Renal cortical epithelial cell (primary cell): ENCODE data around the gene LCNL1. TPM values are rescaled to one million over a fixed set of nuclear protein-coding genes. Genes with fewer than 3 reads are reported as not detected.

Source experiments
- DNase-seq: peaks from one replicate; pipeline ENCODE4 v3.0.0-alpha.2; 2011; ENCODE audit warnings: low read depth
- total RNA-seq: library from RNA; depleted of rRNA; stranded (reverse); fragments of >200 nt; gene quantifications from 2 replicates; pipeline ENCODE4 v1.2.3, GENCODE V29; 2014

LCNL1 gene
- total RNA-seq, 1 donor from 2014 or later: not detected

DNA sequence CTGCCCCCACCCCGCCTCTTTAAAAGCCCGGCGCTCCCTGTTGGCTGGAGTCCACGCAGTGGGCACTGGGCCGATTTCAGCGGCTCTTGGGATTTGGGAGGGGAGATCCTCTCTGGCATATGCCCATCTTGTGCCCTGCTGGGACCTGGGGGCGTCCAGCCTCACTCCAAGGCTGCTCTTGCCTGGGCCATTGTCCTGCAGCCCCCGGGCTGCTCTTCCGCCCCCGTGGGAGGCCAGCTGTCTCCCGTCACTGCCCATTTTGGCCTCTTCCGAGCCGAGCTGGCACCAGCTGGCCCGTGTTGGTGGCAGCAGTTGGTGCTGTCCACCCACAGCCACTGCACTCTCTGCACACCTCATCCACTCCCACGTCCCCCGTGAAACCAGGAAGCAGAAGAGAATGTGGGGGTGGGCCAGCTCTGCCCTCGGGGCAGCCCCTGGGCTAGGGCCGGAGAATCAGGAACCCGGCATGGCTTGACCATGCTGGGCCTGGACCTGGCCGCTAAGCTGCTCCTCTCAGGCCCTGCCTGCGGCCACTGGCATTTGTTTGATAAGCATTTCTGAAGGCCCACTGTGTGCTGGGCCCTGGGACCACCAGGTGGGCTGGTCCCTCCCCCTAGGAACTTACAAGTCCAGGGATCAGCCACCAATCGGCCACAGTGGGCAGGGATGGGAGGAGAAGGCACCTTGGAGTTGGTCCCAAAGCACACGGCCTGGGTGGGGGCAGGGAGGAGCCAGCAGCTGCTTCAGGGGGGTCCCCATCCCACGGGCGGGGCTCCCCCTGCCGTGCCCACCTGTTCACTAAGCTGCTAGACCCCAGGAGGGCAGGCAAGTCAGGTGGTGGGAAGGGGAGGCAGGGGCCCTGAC is 35.5 kb upstream of the LCNL1 start:
- DNase-seq: no peak

DNA sequence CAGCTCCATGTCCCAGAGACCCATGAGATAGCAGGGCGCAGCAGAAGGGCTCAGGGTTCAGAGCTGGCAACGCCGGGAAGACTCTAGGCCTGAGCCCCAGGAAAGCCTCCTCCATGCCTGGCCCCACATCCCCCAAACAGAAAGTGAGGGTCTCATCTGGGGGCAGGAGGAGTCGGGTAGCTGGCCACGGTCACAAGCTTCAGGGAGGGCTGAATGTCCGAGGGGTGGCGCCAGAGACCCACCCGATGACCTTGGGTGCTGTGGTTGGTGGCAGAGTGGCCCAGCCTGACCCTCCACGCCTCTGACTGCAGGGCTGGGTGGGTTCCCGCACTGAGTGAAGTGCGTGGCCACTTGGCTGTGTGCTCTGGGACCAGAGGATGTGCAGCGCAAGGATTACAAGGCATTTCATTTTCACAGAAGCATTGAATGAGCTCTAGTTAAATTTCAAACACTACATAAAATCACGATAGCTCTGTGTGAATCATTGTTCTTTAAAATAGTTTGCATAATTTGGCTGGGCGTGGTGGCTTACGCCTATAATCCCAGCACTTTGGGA is 34.8 kb upstream of the LCNL1 start:
- peak; percentile 51 for DNase-seq

DNA sequence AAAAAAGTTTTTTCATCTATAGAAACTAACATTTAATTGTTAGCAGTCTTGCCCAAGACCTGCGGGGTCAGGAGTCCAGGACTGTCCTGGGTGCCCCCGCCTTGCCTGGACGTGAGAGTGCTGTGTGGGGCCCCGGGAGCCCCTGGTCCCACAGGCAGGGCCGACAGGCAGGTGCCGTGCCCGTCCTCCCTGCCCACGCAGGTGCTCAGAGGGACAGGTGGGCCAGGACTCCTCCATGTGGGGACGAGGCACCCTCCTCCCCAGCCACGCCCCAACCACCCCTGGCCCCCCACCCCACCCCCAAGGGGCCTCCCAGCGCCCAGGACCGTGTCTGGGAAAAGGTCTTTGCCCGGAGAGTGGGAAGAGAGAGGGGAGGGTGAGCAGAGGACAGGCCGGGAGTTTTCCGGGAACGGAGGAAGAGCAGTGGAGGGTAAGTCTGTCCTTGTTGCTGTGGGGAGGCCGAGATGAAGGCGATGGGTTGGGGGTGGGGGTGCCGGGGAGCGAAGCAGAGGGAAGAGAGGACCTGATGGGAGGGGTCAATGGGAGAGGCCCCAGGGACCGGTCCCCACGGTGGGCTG is 33.5 kb upstream of the LCNL1 start:
- DNase-seq: peak; percentile 10

DNA sequence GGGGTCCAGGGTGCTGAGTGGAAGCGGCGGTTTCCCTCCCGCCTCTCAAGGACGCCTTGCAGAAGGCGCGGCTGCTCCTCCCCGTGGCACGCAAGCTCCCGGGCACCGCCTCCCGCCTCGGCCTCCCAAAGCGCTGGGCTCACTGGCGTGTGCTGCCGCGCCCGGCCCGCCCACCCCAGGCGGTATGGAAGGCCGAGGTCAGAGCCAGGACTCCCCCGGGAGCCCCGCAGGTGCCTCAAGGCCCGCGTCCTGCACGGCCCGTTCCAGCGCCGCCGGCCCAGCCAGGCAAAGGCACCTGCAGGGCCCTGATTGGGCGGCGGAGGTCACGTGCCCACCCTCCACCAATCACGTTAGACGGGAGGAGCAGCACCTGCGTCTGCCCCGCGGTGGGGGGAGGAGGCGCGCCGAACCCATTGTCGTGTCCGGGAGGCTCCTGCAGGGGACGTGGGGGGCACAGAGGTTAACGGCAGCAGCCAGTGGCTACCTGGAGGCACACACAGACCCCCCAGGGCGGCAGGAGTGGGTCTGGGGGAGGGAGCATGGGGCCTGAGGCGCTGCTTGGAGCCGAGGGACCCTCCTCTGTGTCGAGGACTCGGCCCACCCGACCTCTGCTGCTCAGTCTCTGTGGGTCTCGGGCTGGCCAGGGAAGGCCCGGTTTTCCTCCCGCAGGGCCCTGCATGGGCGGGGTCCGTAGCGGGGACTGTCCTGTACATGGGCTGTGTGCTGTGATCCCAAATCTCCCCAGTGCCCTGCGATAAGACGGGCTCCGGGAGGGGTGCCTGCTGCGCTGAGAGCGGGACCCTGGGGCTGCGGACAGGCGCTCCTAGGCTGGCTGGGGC is 32.8 kb upstream of the LCNL1 start:
- DNase-seq: peak; percentile 81

DNA sequence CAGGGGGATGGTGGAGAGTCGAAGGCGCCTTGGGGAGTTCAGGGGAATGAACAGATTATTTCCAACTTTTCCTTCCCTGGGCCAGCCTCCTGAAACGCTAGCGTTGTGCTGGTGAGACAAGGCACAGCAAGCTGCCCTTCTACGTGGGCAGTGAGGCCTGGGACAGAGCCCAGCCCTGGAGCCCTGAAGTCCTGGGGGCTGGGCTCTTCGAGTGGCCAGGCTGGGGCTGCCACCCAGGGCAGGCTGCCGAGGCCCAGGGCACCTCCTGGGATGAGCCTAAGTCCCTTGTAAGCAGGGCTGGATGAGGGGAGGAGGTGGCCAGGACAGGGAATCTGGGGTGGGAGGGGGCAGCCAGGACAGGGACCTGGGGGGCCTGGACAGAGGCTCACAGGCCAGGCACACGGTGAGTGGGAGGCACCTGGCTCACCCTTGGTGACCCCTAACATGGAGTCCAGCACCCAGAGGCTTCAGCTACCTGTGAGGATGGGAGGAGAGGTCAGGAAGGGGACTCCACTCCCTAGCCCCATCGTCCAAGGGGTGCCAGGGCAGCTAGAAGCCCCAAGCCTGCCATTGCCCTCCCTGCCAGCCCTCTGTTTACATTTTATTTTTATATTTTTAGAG is 32.0 kb upstream of the LCNL1 start:
- DNase-seq: peak; percentile 18

DNA sequence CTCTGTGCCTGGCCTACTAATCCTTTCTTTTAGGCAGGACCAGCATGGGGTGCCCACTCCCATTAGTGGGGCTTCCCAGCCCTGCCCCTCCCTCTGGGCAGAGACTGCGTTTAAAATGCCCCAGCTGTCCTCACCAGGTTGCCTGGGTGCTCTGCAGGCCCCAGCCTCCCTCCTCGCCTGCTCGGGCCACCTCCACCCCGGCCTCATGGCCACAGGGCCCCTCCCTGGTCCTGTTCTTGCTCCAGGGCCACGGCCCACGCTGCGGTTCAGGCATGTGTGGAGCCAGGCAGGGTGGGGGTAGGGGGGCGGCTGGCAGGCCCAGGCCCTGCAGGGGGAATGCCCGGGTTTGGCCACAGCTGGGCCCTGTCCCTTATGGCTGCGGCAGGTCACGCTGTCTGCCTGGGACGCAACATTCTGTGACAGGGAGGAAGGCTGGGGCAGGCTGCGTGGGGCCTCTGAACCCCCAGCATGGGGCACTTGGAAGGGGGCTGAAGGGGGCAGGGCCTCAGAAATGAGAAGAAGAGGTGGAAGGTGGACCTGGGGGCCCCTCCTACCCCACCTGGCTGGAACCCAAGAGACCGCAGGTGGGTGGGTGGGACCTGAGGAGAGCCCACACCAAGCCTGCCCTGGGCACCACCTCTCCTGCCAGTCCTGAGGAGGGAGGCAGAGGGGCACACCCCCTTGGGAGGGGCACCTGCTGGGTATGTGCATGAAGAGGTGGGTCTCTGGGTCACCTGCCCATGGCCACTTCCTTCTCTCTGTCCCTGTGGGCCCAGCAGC is 31.1 kb upstream of the LCNL1 start, which contains the start of gene LCN12:
TSS of gene LCN12 (plus strand) at position 733 of the 780 bp plus-strand sequence. CDS start 55 bp downstream, outside the sequence.
- no peak for DNase-seq

DNA sequence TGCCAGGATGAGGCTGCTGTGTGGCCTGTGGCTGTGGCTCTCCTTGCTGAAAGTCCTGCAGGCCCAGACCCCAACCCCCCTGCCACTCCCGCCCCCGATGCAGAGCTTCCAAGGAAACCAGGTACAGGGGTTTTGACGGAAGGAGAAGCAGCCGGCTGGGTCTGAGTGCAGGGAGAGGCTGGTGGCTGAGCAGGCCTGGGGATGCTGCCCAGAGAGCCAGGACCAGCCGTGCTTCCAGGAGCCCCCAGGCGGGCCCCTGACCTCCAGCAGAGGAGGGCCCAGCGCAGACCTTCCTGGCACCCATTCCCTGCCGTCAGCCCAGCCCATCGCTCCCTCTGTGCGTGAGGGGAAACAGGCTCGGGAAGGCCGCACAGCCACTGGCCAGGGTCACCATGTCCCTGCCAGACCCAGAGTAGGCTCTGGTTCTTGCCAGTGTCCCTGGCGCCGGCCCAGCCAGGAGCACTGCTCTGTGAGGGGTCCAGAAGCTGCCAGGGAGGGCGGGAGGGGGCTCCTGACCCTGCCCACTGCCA is 30.4 kb upstream of the LCNL1 start:
- no peak for DNase-seq

DNA sequence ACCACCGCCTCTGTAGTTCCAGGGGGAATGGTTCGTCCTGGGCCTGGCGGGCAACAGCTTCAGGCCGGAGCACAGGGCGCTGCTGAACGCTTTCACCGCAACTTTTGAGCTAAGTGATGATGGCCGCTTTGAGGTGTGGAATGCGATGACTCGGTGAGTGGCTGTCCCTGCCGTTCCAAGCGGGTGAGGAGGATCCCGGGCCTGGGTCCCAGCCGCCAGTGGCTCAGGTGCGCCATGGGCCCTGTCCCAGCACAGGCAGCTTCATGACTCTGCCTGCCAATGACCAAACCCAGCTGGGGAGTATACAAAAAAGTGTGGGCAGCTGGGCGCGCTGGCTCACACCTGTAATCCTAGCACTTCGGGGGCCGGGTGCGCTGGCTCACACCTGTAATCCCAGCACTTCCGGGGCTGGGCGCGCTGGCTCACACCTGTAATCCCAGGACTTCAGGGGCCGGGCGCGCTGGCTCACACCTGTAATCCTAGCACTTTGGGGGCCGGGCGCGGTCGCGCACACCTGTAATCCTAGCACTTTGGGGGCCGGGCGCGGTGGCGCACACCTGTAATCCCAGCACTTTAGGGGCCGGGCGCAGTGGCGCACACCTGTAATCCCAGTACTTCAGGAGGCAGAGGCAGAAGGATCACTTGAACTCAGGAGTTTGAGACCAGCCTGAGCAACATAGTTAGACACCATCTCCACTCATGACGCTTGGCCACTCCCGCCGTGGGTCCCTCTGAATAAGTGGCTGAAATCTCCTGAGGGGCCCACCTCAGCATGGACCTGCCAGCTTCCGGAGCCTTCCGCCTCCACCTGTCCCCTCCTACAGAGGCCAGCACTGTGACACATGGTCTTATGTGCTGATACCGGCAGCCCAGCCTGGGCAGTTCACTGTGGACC is 29.7 kb upstream of the LCNL1 start:
- no peak for DNase-seq

DNA sequence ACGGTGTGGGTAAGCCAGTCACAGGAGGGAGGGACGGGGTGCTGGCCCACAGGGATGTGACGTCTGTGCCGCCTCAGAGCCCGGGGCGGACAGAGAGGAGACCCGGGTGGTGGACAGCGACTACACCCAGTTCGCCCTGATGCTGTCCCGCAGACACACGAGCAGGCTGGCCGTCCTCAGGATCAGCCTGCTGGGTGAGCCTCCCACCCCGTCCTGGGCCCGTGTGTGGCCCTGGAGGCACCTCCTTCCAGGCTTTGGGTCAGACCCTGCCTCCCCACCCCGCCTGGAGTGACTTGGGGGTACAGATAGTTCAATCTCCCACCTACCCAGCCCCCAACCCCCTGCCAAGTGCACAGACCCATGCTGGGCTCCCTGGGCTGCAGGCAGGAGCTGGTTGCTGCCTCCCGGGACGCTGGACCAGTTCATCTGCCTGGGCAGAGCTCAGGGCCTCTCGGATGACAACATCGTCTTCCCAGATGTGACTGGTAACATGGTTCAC is 29.0 kb upstream of the LCNL1 start:
- DNase-seq: no peak

DNA sequence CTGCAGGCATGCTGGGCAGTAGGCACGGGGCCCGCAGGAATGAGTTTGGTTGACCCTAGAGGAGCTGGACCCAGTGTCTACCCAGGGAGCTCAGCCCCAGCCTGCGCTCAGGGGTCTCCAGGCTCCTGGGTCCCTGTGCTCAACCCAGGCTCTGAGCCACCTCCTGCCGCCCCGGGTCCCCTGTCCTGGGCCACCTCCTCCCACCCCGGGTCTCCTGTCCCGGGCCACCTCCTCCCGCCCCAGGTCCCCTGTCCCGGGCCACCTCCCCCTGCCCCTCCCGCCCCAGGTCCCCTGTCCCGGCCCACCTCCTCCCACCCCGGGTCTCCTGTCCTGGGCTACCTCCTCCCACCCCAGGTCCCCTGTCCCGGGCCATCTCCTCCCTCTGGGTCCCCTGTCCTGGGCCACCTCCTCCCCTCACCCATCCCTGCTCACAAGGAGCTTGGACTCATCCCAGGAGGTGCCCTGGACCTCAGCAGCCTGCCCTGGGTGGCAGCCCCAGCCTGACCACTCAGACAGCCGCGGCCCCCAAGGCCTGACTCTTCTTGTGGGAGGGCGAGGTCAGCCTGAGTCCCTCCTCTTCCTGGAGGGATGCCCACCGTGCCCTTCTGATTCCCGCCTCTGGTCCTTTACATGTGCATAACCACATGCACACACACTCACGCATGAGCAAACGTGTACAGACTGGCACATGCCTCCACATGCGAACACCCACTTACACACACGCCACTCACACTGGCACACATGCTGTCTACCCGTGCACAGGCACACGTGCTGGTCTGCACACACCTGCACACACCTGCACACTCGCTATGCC is 28.3 kb upstream of the LCNL1 start:
- DNase-seq: no peak

DNA sequence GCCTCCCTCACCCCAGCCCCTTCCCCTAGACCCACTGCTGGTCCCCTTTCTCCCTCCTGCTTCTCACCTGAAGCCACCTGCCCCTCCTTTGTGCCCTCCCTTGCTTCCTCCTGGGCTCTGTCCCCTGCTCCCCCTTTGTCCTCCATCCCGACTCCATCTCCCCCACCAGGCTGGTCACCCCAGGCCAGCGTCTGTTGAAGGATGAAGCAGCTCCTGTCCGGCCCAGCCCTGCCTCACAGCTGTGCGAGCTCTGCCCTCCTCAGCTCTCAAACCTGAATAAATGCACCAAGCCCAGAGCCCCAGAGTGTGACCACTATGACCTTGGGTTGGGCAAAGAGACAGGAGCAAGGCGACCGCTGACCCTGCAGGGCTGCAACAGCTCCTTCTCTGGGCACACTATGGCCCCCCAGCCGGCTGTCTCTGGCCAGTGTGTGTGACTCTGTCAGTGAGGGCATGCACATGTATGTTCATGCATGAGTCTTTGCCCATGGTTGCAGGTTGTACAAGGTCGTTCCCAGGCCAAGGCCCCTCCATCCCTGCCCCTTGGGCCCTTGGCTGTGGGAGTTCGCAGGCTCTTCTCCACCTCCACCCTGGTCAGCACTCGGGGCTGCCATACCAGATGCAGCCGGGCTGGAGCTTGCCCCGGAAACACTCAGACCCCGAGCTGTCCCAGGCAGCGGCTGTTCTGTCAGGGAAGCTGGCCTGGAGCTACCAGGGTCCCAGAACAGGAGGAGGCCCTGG is 27.4 kb upstream of the LCNL1 start:
- DNase-seq: no peak

DNA sequence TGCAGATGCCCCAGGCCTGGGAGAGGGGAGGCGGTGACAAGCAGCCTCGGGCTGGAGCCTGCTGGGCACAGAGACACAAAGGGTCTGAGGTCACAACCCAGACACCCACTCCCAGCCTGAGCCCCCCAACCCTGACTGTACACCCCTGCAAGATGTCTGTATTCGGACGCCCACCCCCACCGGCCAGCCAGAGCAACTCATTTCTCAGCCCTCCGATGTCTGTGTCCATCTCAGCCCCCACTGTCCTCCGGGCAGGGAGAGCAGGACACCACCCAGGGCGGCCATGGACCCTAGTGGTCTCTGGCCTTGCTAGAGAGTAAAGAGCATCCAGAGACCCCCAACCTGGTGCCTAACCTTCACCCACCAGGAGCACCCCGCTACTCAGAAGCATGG is 26.9 kb upstream of the LCNL1 start:
- no peak for DNase-seq

DNA sequence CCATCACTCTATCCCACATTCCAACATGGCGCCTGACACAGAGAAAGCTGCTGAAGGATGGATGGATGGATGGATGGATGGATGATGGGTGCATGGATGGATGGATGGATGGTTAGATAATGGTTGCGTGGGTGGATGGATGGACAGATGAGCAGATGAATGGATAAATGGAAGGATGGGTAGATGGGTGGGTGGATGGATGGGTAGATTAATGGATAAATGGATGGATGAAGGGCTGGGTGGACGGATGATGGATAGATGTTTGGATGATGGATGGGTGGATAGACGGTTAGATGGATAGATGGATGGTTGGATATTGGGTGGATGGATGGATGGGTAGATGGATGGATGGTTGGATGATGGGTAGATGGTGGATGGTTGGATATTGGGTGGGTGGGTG is 26.2 kb upstream of the LCNL1 start:
- DNase-seq: no peak

DNA sequence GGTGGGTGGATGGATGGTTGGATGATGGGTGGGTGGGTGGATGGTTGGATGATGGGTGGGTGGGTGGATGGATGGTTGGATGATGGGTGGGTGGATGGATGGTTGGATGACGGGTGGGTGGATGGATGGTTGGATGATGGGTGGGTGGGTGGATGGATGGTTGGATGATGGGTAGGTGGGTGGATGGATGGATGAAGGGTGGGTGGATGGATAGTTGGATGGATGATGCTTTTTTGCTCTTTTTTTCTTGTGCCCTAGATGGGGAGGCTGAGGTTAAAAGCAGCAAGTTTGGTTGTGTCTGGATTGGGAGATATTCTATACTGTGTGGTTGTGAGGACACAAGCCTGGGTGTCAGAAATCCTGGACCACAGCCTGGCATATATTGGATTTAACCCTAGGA is 25.3 kb upstream of the LCNL1 start:
- no peak for DNase-seq

DNA sequence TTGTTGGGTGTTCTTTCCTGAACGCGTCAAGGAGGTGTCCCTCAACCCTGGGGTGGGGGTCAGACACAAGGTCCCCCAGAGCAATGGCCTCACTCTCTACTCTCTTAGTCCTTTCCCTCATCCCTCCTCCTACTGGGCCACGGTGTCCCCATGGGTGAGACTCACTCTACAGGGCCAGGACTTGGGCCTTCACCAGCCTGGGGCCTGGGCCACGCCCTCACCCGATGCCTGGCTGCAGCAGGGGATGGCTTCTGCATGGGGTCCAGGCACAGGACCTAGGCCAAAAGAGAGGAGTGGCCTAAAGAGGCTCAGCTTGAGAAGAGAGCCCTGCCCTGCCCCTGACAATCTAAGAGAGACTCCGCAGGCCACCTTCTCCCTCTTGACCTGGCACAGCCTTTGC is 24.9 kb upstream of the LCNL1 start:
- DNase-seq: no peak

DNA sequence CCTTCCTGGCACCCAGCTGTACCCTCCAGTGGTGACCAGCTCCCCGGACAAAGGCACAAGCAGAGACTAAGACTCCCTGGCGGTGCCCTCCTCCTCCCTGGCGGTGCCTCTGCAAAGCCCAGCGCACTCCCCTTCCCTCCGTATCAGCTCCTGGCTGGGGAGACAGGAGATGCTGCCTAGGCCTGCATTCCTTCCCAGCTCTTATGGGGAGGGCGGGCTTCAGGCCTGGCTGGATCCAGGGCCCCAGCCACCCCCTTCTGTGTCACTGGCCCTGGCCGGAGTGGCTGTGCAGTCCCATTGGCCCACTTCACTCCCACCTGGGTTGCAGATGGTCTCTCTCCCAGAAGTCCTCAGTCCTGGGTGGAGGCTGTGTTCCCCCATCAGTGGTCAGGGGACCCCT is 24.3 kb upstream of the LCNL1 start:
- no peak for DNase-seq

DNA sequence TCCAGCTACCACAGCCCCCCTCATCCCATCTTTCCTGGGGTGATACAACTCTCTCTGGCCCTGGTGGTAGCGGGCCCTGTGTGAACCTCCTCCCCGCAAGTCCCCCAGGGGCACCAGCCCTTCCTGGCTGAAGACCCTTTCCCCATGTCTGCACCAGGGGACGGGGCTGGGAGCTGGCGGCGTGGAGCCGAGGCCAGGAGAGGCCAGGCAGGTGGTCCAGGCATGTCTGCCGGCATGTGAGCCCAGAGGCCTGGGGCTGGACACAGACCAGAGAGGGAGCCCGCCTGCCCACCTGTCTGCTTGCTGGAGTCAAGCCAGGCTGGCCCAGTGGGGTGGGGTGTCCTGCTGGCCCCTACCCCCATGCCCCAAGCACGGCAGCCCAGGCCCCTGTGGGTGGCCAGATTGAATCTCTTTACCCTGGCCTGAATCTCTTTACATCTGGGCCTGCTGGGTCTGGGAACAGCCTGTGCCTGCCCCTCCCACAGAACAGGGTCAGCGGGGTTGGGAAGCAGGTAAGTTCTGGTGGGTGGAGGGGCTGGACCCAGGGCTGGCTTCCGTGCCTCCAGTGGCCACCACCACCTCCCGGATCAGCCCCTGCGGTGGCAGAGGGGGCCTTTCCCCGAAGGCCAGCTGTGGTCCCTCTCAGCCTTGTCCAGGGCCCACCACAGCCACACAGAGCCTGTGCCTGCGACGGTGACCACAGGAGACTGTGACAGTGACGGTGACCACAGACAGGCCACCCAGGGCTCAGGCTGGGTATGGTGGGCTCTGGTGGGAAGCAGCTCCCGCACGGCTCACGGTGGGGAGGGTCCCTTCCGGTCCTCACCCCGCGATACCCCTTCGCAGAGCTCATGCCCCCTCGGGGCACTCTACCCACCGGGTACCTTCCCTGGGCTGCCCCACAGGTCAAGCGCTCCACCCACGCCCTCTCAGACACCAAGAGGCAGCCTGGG is 23.6 kb upstream of the LCNL1 start:
- no peak for DNase-seq
